OCI-LY7 (cell line): Measurements from ENCODE around the gene SCN1B.

ENCODE experiments used
- CTCF ChIP-seq: fragments of 200-600 bp; sonication (generic); conservative IDR thresholded peaks from 2 replicates; pipeline ENCODE4 v1.5.1; 2014; ENCODE audit warnings: mild to moderate bottlenecking, antibody characterized with exemption, low read length, moderate library complexity, mixed read lengths
- EZH2phosphoT487 ChIP-seq: fragments of 200-600 bp; sonication (generic); IDR thresholded peaks from 2 replicates; pipeline ENCODE4 v1.6.1; 2018; ENCODE audit warnings: low read depth, borderline replicate concordance, mild to moderate bottlenecking, mixed run types, antibody characterized with exemption, low read length, moderate library complexity, mixed read lengths

DNA sequence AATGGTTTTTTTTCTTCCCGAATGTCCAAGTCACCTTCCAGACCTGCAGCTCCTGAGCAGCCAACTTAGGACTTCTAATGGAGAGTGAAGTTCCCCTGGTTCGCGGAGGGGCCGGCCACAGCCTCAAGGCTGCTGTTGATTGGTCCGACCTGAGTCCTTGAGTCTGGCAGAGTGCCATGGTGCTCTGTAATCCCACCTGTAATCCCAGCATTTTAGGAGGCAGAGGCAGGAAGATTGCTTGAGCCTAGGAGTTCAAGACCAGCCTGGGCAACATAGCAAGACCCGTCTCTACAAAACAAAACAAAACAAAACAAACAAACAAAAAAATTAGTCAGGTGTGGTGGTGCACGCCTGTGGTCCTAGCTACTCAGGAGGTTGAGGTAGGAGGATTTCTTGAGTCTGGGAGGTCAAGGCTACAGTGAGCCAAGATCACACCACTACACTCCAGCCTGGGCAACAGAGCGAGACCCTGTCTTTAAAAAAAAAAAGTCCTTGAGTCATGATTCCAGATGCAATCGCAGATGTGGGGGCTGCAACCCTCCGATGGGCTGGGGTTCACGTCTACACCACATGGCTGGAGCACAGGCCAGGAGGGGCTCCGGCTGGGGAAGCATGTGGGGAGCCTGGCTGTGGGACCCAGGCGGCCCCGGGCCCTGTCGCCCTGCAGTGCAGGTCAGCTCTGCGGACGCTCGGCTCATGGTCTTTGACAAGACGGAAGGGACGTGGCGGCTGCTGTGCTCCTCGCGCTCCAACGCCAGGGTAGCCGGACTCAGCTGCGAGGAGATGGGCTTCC, 28.9 kb downstream of the SCN1B start:
- TF ChIP-seq CTCF (no peak), EZH2phosphoT487 (no peak)
